Peyer's patch (tissue), 4 donors: Measurements from ENCODE around the gene PQBP1.

Experiments used
- CTCF ChIP-seq, 6 experiments: fragments of 450-650 bp in 4 of 6; fragments of 200-600 bp in 2 of 6; sonication (generic) in 1 of 6; IDR thresholded peaks; one replicate each; pipeline ENCODE4 v1.5.1; 2017 to 2019; ENCODE audit warnings: antibody characterized with exemption in 6 of 6, mild to moderate bottlenecking in 3 of 6, moderate library complexity in 1 of 6
- POLR2A ChIP-seq, 2 donors: fragments of 450-650 bp; IDR thresholded peaks; one replicate each; pipeline ENCODE4 v1.5.1; 2017; ENCODE audit warnings: antibody characterized with exemption in 2 of 2, mild to moderate bottlenecking in 2 of 2, moderate library complexity in 2 of 2

GRCh38 chrX:48891402-48892288 is 6.1 kb upstream of the PQBP1 start:
- TF ChIP-seq CTCF (IDR thresholded peaks at IDR 0.05) (peak in 5 of 6 experiments; percentile 29 to 72 (median 59)), POLR2A (IDR thresholded peaks at IDR 0.05) (peak in 1 of 2 donors; percentile 15)
